Mesenchymal stem cell (in vitro differentiated cells and primary cell): ENCODE data around the gene GNAT1.
"Not testable (repeated sequence)": the region's sequence is repeated elsewhere in the genome, so short reads cannot be mapped to it uniquely, and the experiment has no call there.

Experiments
- DNase-seq: peaks from one replicate; pipeline ENCODE4 v3.0.0-alpha.2; 2013
- H2AFZ ChIP-seq: one replicate; pipeline ENCODE4 v1.6.1; 2013; ENCODE audit warnings: low read depth, mild to moderate bottlenecking, control low read depth, inconsistent platforms, low read length, moderate library complexity
- H2AK5ac ChIP-seq: 2 replicates; pipeline ENCODE4 v1.6.1; 2013; ENCODE audit warnings: low read length, moderate library complexity, mild to moderate bottlenecking, inconsistent platforms; ENCODE audit not compliant: severe bottlenecking
- H2BK120ac ChIP-seq: one replicate; pipeline ENCODE4 v1.6.1; 2013; ENCODE audit warnings: low read depth, mild to moderate bottlenecking, inconsistent platforms, low read length, moderate library complexity
- H2BK12ac ChIP-seq, 2 experiments: one replicate each; pipeline ENCODE4 v1.6.1; 2013; ENCODE audit warnings: inconsistent platforms in 2 of 2, low read length in 2 of 2, mild to moderate bottlenecking in 2 of 2, moderate library complexity in 2 of 2, control low read depth in 1 of 2
- H2BK15ac ChIP-seq: one replicate; pipeline ENCODE4 v1.6.1; 2013; ENCODE audit warnings: mild to moderate bottlenecking, low read depth, inconsistent platforms; ENCODE audit not compliant: poor library complexity, severe bottlenecking
- H2BK5ac ChIP-seq: 2 replicates; pipeline ENCODE4 v1.6.1; 2013; ENCODE audit warnings: low read depth, mild to moderate bottlenecking, low read length, control low read depth, inconsistent platforms; ENCODE audit not compliant: poor library complexity, severe bottlenecking
- H3K14ac ChIP-seq, 2 experiments: one replicate each; pipeline ENCODE4 v1.6.1; 2013; ENCODE audit warnings: inconsistent platforms in 2 of 2, low read length in 2 of 2, control low read depth in 1 of 2, mild to moderate bottlenecking in 1 of 2, moderate library complexity in 1 of 2
- H3K18ac ChIP-seq, 2 experiments: one replicate each; pipeline ENCODE4 v1.6.1; 2013; ENCODE audit warnings: inconsistent platforms in 2 of 2, low read length in 2 of 2, control low read depth in 1 of 2, low read depth in 1 of 2, mild to moderate bottlenecking in 1 of 2
- H3K23ac ChIP-seq, 2 experiments: one replicate each; pipeline ENCODE4 v1.6.1; 2013; ENCODE audit warnings: inconsistent platforms in 2 of 2, low read length in 2 of 2, mild to moderate bottlenecking in 2 of 2, moderate library complexity in 2 of 2, control low read depth in 1 of 2
- H3K27ac ChIP-seq: 2 replicates; pipeline ENCODE4 v1.5.1; 2013; ENCODE audit warnings: mild to moderate bottlenecking, moderate library complexity, low read length, control low read depth, inconsistent platforms; ENCODE audit not compliant: poor library complexity, severe bottlenecking
- H3K27me3 ChIP-seq, 2 experiments: 2 replicates each; pipeline versions ENCODE4 v1.6.1 to v1.7.0; 2013; ENCODE audit warnings: low read length in 2 of 2, mild to moderate bottlenecking in 2 of 2, moderate library complexity in 2 of 2, control low read depth in 1 of 2, inconsistent platforms in 1 of 2; ENCODE audit not compliant: control insufficient read depth in 1 of 2, insufficient read depth in 1 of 2
- H3K36me3 ChIP-seq, 2 experiments: 2 replicates each; pipeline versions ENCODE4 v1.6.1 to v1.7.0; 2013; ENCODE audit warnings: low read length in 2 of 2, control low read depth in 1 of 2, inconsistent platforms in 1 of 2, low read depth in 1 of 2, mild to moderate bottlenecking in 1 of 2; ENCODE audit not compliant: insufficient read depth in 2 of 2, control insufficient read depth in 1 of 2
- H3K4ac ChIP-seq, 2 experiments: one replicate each; pipeline ENCODE4 v1.6.1; 2013; ENCODE audit warnings: inconsistent platforms in 2 of 2, low read length in 2 of 2, mild to moderate bottlenecking in 2 of 2, moderate library complexity in 2 of 2, control low read depth in 1 of 2, low read depth in 1 of 2
- H3K4me1 ChIP-seq: 2 replicates; pipeline ENCODE4 v1.6.1; 2013; ENCODE audit warnings: low read depth, low read length, control low read depth; ENCODE audit not compliant: control insufficient read depth, insufficient read depth
- H3K4me2 ChIP-seq: 2 replicates; pipeline ENCODE4 v1.6.1; 2013; ENCODE audit warnings: low read length, mild to moderate bottlenecking, inconsistent platforms; ENCODE audit not compliant: poor library complexity, severe bottlenecking
- H3K4me3 ChIP-seq, 2 experiments: 2 replicates each; pipeline versions ENCODE4 v1.5.1 to v1.7.0; 2013; ENCODE audit warnings: low read length in 2 of 2, mild to moderate bottlenecking in 2 of 2, control low read depth in 1 of 2, low read depth in 1 of 2; ENCODE audit not compliant: insufficient read depth in 1 of 2
- H3K79me1 ChIP-seq: replicated peaks from 2 replicates; pipeline ENCODE4 v1.6.1; 2013; ENCODE audit warnings: mild to moderate bottlenecking, control low read depth, low read length, inconsistent platforms; ENCODE audit not compliant: poor library complexity, severe bottlenecking
- H3K9ac ChIP-seq: 2 replicates; pipeline ENCODE4 v1.7.0; 2013; ENCODE audit warnings: mild to moderate bottlenecking, low read length, moderate library complexity
- H3K9me3 ChIP-seq: 2 replicates; pipeline ENCODE4 v1.7.0; 2013; ENCODE audit warnings: mild to moderate bottlenecking, low read length; ENCODE audit not compliant: control insufficient read depth
- H4K8ac ChIP-seq: one replicate; pipeline ENCODE4 v1.6.1; 2013; ENCODE audit warnings: inconsistent platforms, mild to moderate bottlenecking, low read length, moderate library complexity
- H4K91ac ChIP-seq: one replicate; pipeline ENCODE4 v1.6.1; 2013; ENCODE audit warnings: mild to moderate bottlenecking, low read length, inconsistent platforms
- WGBS: methylation state at CpG from one replicate; pipeline ENCODE4 v1.1.7; 2013; ENCODE audit warnings: mixed read lengths; 5-methylcytosine and 5-hydroxymethylcytosine counted together

The GNAT1 gene

DNA sequence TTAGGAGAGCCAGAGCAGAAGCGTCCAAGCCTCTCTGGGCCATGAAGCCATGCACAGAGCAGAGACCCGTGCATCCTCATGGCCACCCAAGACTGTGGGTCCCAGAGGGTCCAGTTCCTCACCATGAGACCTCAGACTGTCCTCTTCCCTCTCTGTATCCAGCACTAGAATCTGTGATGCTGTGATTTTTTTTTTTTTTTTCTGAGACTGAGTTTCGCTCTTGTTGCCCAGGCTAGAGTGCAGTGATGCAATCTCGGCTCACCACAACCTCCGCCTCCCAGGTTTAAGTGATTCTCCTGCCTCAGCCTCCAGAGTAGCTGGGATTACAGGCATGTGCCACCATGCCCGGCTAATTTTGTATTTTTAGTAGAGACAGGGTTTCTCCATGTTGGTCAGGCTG lies 53.4 kb downstream of the GNAT1 start:
- H3K4ac ChIP-seq, H3K27me3 ChIP-seq, DNase-seq, H3K23ac ChIP-seq, H3K14ac ChIP-seq, H2AFZ ChIP-seq, H4K91ac ChIP-seq, H2BK5ac ChIP-seq, H4K8ac ChIP-seq, H2BK12ac ChIP-seq, H3K79me1 ChIP-seq, H2BK120ac ChIP-seq, H3K4me3 ChIP-seq, H3K4me2 ChIP-seq, H3K9me3 ChIP-seq, H2BK15ac ChIP-seq, H3K18ac ChIP-seq, H3K27ac ChIP-seq, H2AK5ac ChIP-seq: not testable (repeated sequence)
- 97% methylated on average over 4 of the region's 6 CpGs for WGBS
- H3K4me1 ChIP-seq = peaks cover 77% of the 10 kb centered on the region
- peaks cover 26 to 67% of the 10 kb centered on the region in 2 experiments for H3K36me3 ChIP-seq
- peak overlapping the region; percentile 33 for H3K9ac ChIP-seq

DNA sequence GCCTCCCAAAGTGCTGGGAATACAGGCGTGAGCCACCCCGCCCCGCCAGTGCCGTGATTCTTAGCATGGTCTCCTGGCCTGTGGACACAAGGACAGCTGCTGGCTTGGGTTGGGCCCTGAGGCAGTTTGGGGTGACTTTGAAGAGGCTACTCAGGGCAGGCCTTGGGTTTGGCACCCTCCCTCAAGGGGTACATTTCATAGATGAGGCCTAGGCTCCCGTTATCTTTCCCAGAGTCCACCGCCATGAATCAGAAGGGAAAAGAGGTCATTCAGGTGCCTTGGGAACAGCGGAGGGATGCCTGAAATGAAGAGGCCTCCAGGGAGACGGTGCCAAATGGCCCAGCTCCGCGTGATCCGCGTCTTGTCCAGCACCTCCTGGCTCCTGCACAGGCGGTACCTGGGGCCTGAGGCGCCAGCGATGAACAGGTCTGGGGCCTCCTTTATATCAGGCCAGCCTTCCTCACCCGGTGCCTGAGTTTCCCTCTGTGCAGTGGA lies 53.9 kb downstream of the GNAT1 start:
- Histone ChIP-seq H4K8ac (peak overlapping the region; percentile 92), H2BK15ac (peak overlapping the region; percentile 60), H3K27me3 (no peaks in the 10 kb centered on the region), H3K27ac (peak overlapping the region; percentile 96), H2BK120ac (peak overlapping the region; percentile 97), H3K4me2 (peak overlapping the region; percentile 83), H3K18ac (peak overlapping the region in 1 of 2 experiments; percentile 80), H2BK12ac (peak overlapping the region; percentile 38 to 72), H3K36me3 (peaks cover 26 to 67% of the 10 kb centered on the region in 2 experiments), H3K4me3 (peak overlapping the region in 1 of 2 experiments; percentile 63), H3K9me3 (no peaks in the 10 kb centered on the region), H3K79me1 (no peaks in the 10 kb centered on the region), H2BK5ac (no peak overlapping the region), H3K23ac (no peak overlapping the region), H2AK5ac (peak overlapping the region; percentile 75), H2AFZ (no peak overlapping the region), H3K4me1 (peaks cover 79% of the 10 kb centered on the region), H3K14ac (no peak overlapping the region), H3K4ac (peak overlapping the region; percentile 82 to 84), H3K9ac (peak overlapping the region; percentile 77), H4K91ac (peak overlapping the region; percentile 93)
- 86% methylated on average over 16 of the region's 16 CpGs for WGBS
- DNase-seq = no peak

DNA sequence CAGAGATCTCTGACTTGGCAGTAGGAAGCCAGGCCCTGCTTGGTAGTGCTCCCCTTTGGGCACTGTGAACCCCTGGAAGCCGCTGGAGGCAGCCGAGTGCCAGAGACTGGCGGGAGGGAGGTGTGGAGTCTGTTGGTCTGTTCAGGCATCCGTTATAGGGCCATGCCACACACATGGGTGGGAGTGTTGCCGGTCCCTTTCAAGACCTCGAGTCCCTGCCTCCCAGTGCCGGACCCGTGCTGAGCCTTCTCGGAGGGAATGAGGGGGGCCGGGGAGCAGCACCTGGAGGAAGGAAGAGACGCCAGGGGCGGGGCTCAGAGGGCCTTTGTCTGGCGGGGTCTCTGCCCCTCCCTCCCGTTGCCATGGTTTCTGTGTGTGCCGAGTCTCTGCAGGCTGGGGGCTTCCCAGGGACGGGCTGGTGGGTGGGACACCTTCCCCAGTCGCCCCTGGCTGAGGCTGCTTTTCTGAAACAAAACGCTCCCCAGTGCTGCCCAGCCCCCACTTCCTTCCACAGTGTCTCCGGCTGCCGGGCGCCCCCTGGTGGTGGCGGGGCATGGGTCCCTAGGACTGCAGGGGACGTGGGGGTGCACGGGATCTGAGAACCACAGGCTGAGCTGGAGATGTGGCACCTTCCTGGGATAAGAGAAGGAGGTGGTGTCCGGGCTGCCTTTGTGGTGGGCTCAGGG lies 54.6 kb downstream of the GNAT1 start:
- Histone ChIP-seq H2BK5ac (peak overlapping the region; percentile 77), H3K4me2 (peak overlapping the region; percentile 83), H2BK120ac (peak overlapping the region; percentile 97), H3K4me3 (peak overlapping the region; percentile 33 to 63), H3K79me1 (no peaks in the 10 kb centered on the region), H4K91ac (peak overlapping the region; percentile 93), H3K4me1 (peaks cover 78% of the 10 kb centered on the region), H3K18ac (peak overlapping the region; percentile 82 to 92), H3K14ac (peak overlapping the region in 1 of 2 experiments; percentile 79), H3K27me3 (no peaks in the 10 kb centered on the region), H3K23ac (peak overlapping the region in 1 of 2 experiments; percentile 34), H3K27ac (peak overlapping the region; percentile 96), H3K36me3 (peaks cover 28 to 67% of the 10 kb centered on the region in 2 experiments), H3K9ac (peak overlapping the region; percentile 77), H2BK12ac (peak overlapping the region; percentile 49 to 72), H3K9me3 (no peaks in the 10 kb centered on the region), H3K4ac (peak overlapping the region; percentile 82 to 84), H2BK15ac (peak overlapping the region; percentile 60), H2AK5ac (peak overlapping the region; percentile 75), H2AFZ (no peak overlapping the region), H4K8ac (peak overlapping the region; percentile 93)
- WGBS = 4% methylated on average over 19 of the region's 25 CpGs
- DNase-seq = peak; percentile 87

DNA sequence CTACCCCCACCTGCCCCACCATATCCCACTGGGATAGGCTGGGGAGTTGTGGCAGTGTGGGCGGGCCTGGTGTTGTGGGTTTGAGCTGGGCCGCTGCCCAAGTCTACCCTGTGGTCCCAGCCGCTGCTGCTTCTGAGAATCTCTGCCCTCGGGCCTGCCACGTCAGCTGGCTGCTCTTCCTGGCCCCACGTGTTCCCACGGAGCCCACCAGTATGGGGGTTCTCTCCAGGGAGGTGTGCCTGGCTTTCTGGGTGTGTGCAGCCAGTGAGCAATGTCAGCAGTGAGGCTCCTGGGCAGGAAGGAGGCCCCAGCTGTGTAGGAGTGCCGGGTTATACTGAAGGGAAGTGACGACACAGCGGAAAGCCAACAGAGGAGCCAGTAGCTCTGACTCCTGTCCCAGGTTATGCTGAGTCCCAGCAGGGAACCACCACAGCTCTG lies 55.1 kb downstream of the GNAT1 start:
- peak; percentile 92 for DNase-seq
- peak overlapping the region in 1 of 2 experiments; percentile 61 for H2BK12ac ChIP-seq
- H3K4ac ChIP-seq = peak overlapping the region; percentile 39 to 70
- no peaks in the 10 kb centered on the region for H3K9me3 ChIP-seq
- H3K4me1 ChIP-seq = peaks cover 76% of the 10 kb centered on the region
- peak overlapping the region; percentile 36 for H2BK120ac ChIP-seq
- peak overlapping the region; percentile 77 for H2BK5ac ChIP-seq
- 34% methylated on average over 8 of the region's 10 CpGs for WGBS
- H4K8ac ChIP-seq = peak overlapping the region; percentile 93
- H3K18ac ChIP-seq = peak overlapping the region; percentile 82 to 92
- H3K79me1 ChIP-seq = no peaks in the 10 kb centered on the region
- peaks cover 30 to 67% of the 10 kb centered on the region in 2 experiments for H3K36me3 ChIP-seq
- H3K23ac ChIP-seq = peak overlapping the region in 1 of 2 experiments; percentile 34
- peak overlapping the region; percentile 91 for H4K91ac ChIP-seq
- peak overlapping the region; percentile 83 for H3K4me2 ChIP-seq
- H3K27ac ChIP-seq = peak overlapping the region; percentile 96
- H3K9ac ChIP-seq = peak overlapping the region; percentile 77
- H3K27me3 ChIP-seq = no peaks in the 10 kb centered on the region
- H2BK15ac ChIP-seq = peak overlapping the region; percentile 4
- peak overlapping the region in 1 of 2 experiments; percentile 63 for H3K14ac ChIP-seq
- H3K4me3 ChIP-seq = peak overlapping the region in 1 of 2 experiments; percentile 57
- no peak overlapping the region for H2AFZ ChIP-seq
- peak overlapping the region; percentile 73 for H2AK5ac ChIP-seq
